CD14-positive monocyte (primary cell): ENCODE results near the gene GPER1. TPM values are rescaled to one million over a fixed set of nuclear protein-coding genes. Genes with fewer than 3 reads are reported as not detected.

Source experiments
- DNase-seq, 3 donors: peaks; one replicate each; pipeline ENCODE4 v3.0.0-alpha.2; 2011 to 2022
- H2AFZ ChIP-seq: 2 replicates; pipeline ENCODE4 v1.6.0; 2012; ENCODE audit warnings: mild to moderate bottlenecking, low read depth, low read length, inconsistent platforms; ENCODE audit not compliant: insufficient read depth, poor library complexity, severe bottlenecking
- H3K27ac ChIP-seq, 2 donors: 1 replicate in 1 of 2; 2 replicates in 1 of 2; pipeline ENCODE4 v1.5.1; 2012 to 2013; ENCODE audit warnings: low read length in 2 of 2, control low read depth in 1 of 2, inconsistent platforms in 1 of 2, low read depth in 1 of 2, mild to moderate bottlenecking in 1 of 2
- H3K27me3 ChIP-seq, 2 donors: one replicate each; pipeline versions ENCODE4 v1.6.0 to v1.6.1; 2011 to 2013; ENCODE audit warnings: low read length in 2 of 2; ENCODE audit not compliant: control insufficient read depth in 2 of 2, insufficient read depth in 2 of 2
- H3K36me3 ChIP-seq, 2 donors: replicated peaks in 1 of 2; 1 replicate in 1 of 2; 2 replicates in 1 of 2; pipeline versions ENCODE4 v1.5.1 to v1.6.1; 2012 to 2013; ENCODE audit warnings: low read length in 2 of 2, control low read depth in 1 of 2, inconsistent platforms in 1 of 2, mild to moderate bottlenecking in 1 of 2; ENCODE audit not compliant: insufficient read depth in 2 of 2, control insufficient read depth in 1 of 2
- H3K4me1 ChIP-seq, 2 donors: 1 replicate in 1 of 2; 2 replicates in 1 of 2; pipeline versions ENCODE4 v1.5.1 to v1.6.1; 2012 to 2013; ENCODE audit warnings: low read length in 2 of 2, control low read depth in 1 of 2, inconsistent platforms in 1 of 2, mild to moderate bottlenecking in 1 of 2, moderate library complexity in 1 of 2; ENCODE audit not compliant: insufficient read depth in 2 of 2, control insufficient read depth in 1 of 2
- H3K4me2 ChIP-seq: replicated peaks from 2 replicates; pipeline ENCODE3; 2012; ENCODE audit warnings: low read length, moderate library complexity, mild to moderate bottlenecking; ENCODE audit not compliant: poor library complexity, severe bottlenecking; ENCODE audit errors: extremely low read depth
- H3K4me3 ChIP-seq, 3 experiments: fragments of 200-600 bp in 1 of 3; sonication (generic) in 1 of 3; replicated peaks in 1 of 3; 1 replicate in 2 of 3; 2 replicates in 1 of 3; pipeline ENCODE4 v1.5.1; 2011 to 2013; ENCODE audit warnings: low read length in 3 of 3, mild to moderate bottlenecking in 3 of 3, control low read depth in 2 of 3, low read depth in 2 of 3, inconsistent platforms in 1 of 3, moderate library complexity in 1 of 3
- H3K79me2 ChIP-seq: 2 replicates; pipeline ENCODE4 v1.6.0; 2012; ENCODE audit warnings: mild to moderate bottlenecking, control low read depth, inconsistent platforms, low read length, moderate library complexity; ENCODE audit not compliant: insufficient read depth
- H3K9ac ChIP-seq: 2 replicates; pipeline ENCODE4 v1.6.0; 2017; ENCODE audit warnings: low read length, mild to moderate bottlenecking; ENCODE audit not compliant: insufficient read depth, poor library complexity, severe bottlenecking
- H3K9me3 ChIP-seq, 2 donors: replicated peaks in 1 of 2; 1 replicate in 1 of 2; 2 replicates in 1 of 2; pipeline versions ENCODE4 v1.5.1 to v1.6.1; 2012 to 2013; ENCODE audit warnings: low read length in 2 of 2, control low read depth in 1 of 2; ENCODE audit not compliant: control insufficient read depth in 1 of 2, insufficient read depth in 1 of 2
- H4K20me1 ChIP-seq: 2 replicates; pipeline ENCODE4 v1.6.0; 2012; ENCODE audit warnings: mild to moderate bottlenecking, low read length, control low read depth, moderate library complexity; ENCODE audit not compliant: insufficient read depth
- H3K27ac Mint-ChIP-seq, 7 donors: one replicate each; pipeline ENCODE4 v1.8.0; 2020; ENCODE audit warnings: mild to moderate bottlenecking in 7 of 7, mixed read lengths in 7 of 7, moderate library complexity in 6 of 7, inconsistent platforms in 2 of 7
- H3K27me3 Mint-ChIP-seq, 3 donors: one replicate each; pipeline ENCODE4 v1.8.0; 2021 to 2022; ENCODE audit warnings: low read depth in 3 of 3, mild to moderate bottlenecking in 3 of 3, mixed read lengths in 3 of 3, moderate library complexity in 3 of 3, inconsistent platforms in 1 of 3
- H3K36me3 Mint-ChIP-seq, 2 donors: one replicate each; pipeline ENCODE4 v1.8.0; 2020; ENCODE audit warnings: mixed read lengths in 2 of 2, inconsistent platforms in 1 of 2, mild to moderate bottlenecking in 1 of 2
- H3K4me1 Mint-ChIP-seq: one replicate; pipeline ENCODE4 v1.8.0; 2020; ENCODE audit warnings: mild to moderate bottlenecking, mixed read lengths
- H3K4me3 Mint-ChIP-seq, 2 donors: one replicate each; pipeline ENCODE4 v1.8.0; 2020; ENCODE audit warnings: mild to moderate bottlenecking in 2 of 2, mixed read lengths in 2 of 2, moderate library complexity in 1 of 2
- H3K9me3 Mint-ChIP-seq, 7 donors: one replicate each; pipeline ENCODE4 v1.8.0; 2020 to 2022; ENCODE audit warnings: mixed read lengths in 7 of 7, mild to moderate bottlenecking in 6 of 7, moderate library complexity in 6 of 7, inconsistent platforms in 2 of 7
- WGBS: methylation state at CpG from one replicate; pipeline ENCODE4 v1.1.5; 2013; ENCODE audit warnings: missing lambda C conversion rate; ENCODE audit not compliant: insufficient coverage; 5-methylcytosine and 5-hydroxymethylcytosine counted together
- intact Hi-C, 2 donors: fragments of 100-400 bp; cut with micrococcal nuclease; formaldehyde crosslinking; loops; one replicate each; pipeline versions ENCODE4 v1.15.0 to v1.15.1; 2023
- polyA plus RNA-seq, 3 donors: library from polyadenylated mRNA; depleted of rRNA in 1 of 3; unstranded in 2 of 3; stranded (reverse) in 1 of 3; fragments of 300-500 nt in 2 of 3; fragments of >200 nt in 1 of 3; fragmentation: Illumina TruSeq in 2 of 3; gene quantifications; 1 replicate in 2 of 3; 2 replicates in 1 of 3; pipeline ENCODE4 v1.2.3, GENCODE V29; 2012 to 2021
- TF ChIP-seq, protein P1 (sequence below): fragments of 200-600 bp; IDR thresholded peaks from one replicate; pipeline ENCODE4 v1.8.0; 2022; ENCODE audit warnings: antibody characterized with exemption, mild to moderate bottlenecking

The GPER1 gene
- polyA plus RNA-seq, 3 donors = 0.35 to 10.0 (median 4.1) TPM

GRCh38 chr7:1049801-1050200, 38.1 kb upstream of the GPER1 start:
- no peak overlapping the region for H3K9ac ChIP-seq

GRCh38 chr7:1050254-1050906, 37.5 kb upstream of the GPER1 start:
- no peak overlapping the region for H2AFZ ChIP-seq
- TF ChIP-seq, protein P1, sequence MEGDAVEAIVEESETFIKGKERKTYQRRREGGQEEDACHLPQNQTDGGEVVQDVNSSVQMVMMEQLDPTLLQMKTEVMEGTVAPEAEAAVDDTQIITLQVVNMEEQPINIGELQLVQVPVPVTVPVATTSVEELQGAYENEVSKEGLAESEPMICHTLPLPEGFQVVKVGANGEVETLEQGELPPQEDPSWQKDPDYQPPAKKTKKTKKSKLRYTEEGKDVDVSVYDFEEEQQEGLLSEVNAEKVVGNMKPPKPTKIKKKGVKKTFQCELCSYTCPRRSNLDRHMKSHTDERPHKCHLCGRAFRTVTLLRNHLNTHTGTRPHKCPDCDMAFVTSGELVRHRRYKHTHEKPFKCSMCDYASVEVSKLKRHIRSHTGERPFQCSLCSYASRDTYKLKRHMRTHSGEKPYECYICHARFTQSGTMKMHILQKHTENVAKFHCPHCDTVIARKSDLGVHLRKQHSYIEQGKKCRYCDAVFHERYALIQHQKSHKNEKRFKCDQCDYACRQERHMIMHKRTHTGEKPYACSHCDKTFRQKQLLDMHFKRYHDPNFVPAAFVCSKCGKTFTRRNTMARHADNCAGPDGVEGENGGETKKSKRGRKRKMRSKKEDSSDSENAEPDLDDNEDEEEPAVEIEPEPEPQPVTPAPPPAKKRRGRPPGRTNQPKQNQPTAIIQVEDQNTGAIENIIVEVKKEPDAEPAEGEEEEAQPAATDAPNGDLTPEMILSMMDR = no peak
- Mint-ChIP-seq H3K36me3 (peaks cover 4 to 7% of the 10 kb centered on the region in 2 donors), H3K4me1 (peaks cover 21% of the 10 kb centered on the region), H3K4me3 (no peak overlapping the region), H3K27me3 (peaks cover 35 to 54% (median 36%) of the 10 kb centered on the region in 3 donors), H3K9me3 (peaks cover 0 to 5% (median 1%) of the 10 kb centered on the region in 7 donors), H3K27ac (no peak overlapping the region)
- H3K4me2 ChIP-seq = no peak overlapping the region
- H4K20me1 ChIP-seq = no peaks in the 10 kb centered on the region
- 91% methylated on average over 28 of the region's 30 CpGs for WGBS
- H3K9me3 ChIP-seq = peaks cover 0 to 11% of the 10 kb centered on the region in 2 donors
- H3K27me3 ChIP-seq = peaks cover 6 to 28% of the 10 kb centered on the region in 2 donors
- no peak overlapping the region for H3K4me3 ChIP-seq
- no peak overlapping the region for H3K27ac ChIP-seq
- intact Hi-C loops = no loop called here
- H3K79me2 ChIP-seq = no peaks in the 10 kb centered on the region
- no peaks in the 10 kb centered on the region for H3K36me3 ChIP-seq
- H3K9ac ChIP-seq = no peak overlapping the region
- DNase-seq = no peak
- peaks cover 11 to 14% of the 10 kb centered on the region in 2 donors for H3K4me1 ChIP-seq

More at GRCh38 chr7:1049801-1050200, 38.1 kb upstream of the GPER1 start:
- Histone ChIP-seq H3K79me2 (no peaks in the 10 kb centered on the region), H3K27ac (no peak overlapping the region), H3K4me1 (peaks cover 10 to 13% of the 10 kb centered on the region in 2 donors), H3K4me2 (no peak overlapping the region), H3K4me3 (no peak overlapping the region), H3K9me3 (peaks cover 0 to 5% of the 10 kb centered on the region in 2 donors), H3K36me3 (no peaks in the 10 kb centered on the region), H2AFZ (no peak overlapping the region), H4K20me1 (no peaks in the 10 kb centered on the region), H3K27me3 (peaks cover under 1 to 28% of the 10 kb centered on the region in 2 donors)
- Mint-ChIP-seq H3K4me3 (no peak overlapping the region), H3K9me3 (peaks cover 0 to 2% (median 0%) of the 10 kb centered on the region in 7 donors), H3K27me3 (peaks cover 32 to 51% (median 35%) of the 10 kb centered on the region in 3 donors), H3K4me1 (peaks cover 20% of the 10 kb centered on the region), H3K27ac (no peak overlapping the region), H3K36me3 (peaks cover 4 to 10% of the 10 kb centered on the region in 2 donors)
- TF ChIP-seq, protein P1 = no peak
- WGBS = 35% methylated on average over 8 of the region's 8 CpGs
- DNase-seq = no peak
- intact Hi-C loops = loop anchor here in 1 of 2 donors (5.0 kb wide), 1 partner anchor 112 kb away; the partner anchor contains the start of gene ZFAND2A
